HUES6 (cell line): ENCODE measurements around the gene AFAP1.

ENCODE experiments used
- H3K27ac ChIP-seq: 2 replicates; pipeline ENCODE4 v1.7.0; 2013; ENCODE audit warnings: low read depth, mild to moderate bottlenecking, low read length, inconsistent platforms
- H3K27me3 ChIP-seq: 2 replicates; pipeline ENCODE4 v1.6.1; 2013; ENCODE audit warnings: low read length; ENCODE audit not compliant: control insufficient read depth, insufficient read depth
- H3K36me3 ChIP-seq: 2 replicates; pipeline ENCODE4 v1.6.1; 2013; ENCODE audit warnings: low read length; ENCODE audit not compliant: control insufficient read depth, insufficient read depth
- H3K4me1 ChIP-seq: 2 replicates; pipeline ENCODE4 v1.6.1; 2013; ENCODE audit warnings: low read length; ENCODE audit not compliant: control insufficient read depth, insufficient read depth
- H3K4me3 ChIP-seq: 2 replicates; pipeline ENCODE4 v1.5.1; 2013; ENCODE audit warnings: low read depth, low read length
- H3K9ac ChIP-seq: one replicate; pipeline ENCODE4 v1.6.1; 2013; ENCODE audit warnings: mild to moderate bottlenecking, low read length
- H3K9me3 ChIP-seq: 2 replicates; pipeline ENCODE4 v1.6.1; 2013; ENCODE audit warnings: low read depth, low read length; ENCODE audit not compliant: control insufficient read depth, insufficient read depth

AFAP1 gene

DNA sequence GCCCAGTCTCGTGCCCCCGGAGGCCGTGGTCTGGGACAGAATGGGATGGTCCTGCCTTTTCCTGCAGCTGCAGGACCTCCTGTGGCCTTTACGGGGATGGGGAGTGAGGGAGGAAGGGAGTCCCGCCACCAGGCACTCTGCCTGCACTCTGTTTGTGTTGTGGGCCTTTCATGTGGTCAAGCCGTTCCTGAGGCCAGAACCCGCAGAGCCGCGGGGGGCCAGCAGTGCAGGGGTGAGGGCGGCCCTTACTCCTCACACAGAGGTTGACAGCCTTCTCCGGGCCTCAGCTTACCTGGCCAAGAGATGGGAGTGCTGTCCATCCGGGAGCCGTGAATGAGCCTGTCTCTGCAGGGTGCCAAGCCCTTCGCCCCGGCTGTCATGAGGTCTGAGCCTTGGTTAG, 230.7 kb downstream of the AFAP1 start:
- Histone ChIP-seq H3K27ac (no peak overlapping the region), H3K4me3 (no peak overlapping the region), H3K9ac (no peak overlapping the region), H3K4me1 (no peaks in the 10 kb centered on the region), H3K9me3 (no peaks in the 10 kb centered on the region), H3K27me3 (no peaks in the 10 kb centered on the region), H3K36me3 (no peaks in the 10 kb centered on the region)
